Measurements from ENCODE around the gene MTMR10.

Gene MTMR10

GRCh38 chr15:30962079-30962478 lies 29.3 kb downstream of the MTMR10 start:
- no peak for TF ChIP-seq CTCF (conservative IDR thresholded peaks at IDR 0.05; ENCODE audit: low read length)
- no peak for DNase-seq (ENCODE audit: low read depth)
- H3K4me3 ChIP-seq (ENCODE audit: low read length): no peak overlapping the region

DNA sequence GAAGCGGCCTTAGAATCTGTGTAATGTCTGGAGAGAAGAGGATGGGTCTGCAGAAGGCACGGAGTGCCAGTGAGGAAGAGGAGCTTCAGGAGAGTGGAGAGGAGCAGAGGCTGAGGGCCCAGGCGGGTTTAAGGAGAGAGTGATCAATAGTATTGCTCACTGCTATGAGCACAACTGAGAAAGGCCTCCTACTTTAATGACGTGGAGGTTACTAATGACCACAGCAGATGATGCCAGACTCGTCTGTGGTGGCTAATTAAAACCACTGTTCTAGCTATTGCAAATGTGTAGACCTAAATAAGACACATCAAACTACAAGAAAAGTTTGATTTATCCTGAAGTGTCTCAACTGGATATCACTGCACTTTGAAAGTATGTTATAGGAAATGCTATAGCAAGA lies 33.2 kb downstream of the MTMR10 start:
- DNase-seq (ENCODE audit: low read depth): peak; percentile 16
- no peak for TF ChIP-seq CTCF (conservative IDR thresholded peaks at IDR 0.05; ENCODE audit: low read length)
- no peak overlapping the region for H3K4me3 ChIP-seq (ENCODE audit: low read length)

DNA sequence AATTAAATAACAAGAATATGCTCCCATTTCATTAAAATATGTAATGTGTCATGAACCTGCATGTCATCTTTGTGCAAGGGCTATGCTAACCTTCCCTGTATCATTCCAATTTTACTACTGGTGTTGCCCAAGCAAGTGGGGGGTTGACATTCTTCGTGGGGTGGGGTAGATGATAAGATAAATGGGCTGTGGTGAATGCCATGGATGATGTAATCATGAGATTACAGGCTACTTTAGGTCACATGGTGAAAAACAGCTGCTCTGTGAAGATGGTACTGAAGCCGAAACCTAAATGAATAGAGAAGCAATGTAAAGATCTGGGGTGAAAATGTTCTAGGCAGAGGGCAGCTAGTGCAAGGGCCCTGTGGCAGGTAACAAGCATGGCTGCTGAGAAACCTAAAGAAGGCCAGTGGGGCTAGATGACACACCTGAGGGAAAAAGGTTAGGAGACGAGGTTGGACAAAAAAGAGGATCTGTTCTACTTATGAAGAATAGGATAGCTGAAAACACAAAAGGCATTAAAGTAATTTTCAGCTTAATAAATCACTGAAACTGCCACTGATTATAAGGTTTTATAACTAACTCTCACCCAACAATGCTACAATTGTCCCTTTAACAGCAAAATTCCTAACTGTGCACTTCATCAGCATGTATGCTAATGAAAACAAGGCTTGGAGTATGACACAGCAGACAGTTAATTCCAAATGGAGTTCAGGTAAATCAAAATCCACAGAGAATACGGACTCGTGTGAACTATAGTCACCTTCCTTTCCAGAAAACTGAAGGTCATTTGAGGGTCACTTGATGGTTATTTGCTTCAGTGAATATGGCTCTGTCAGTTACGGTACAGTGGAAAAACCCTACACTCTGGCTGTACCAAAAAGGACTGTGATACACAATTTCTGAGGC lies 35.0 kb downstream of the MTMR10 start:
- DNase-seq (ENCODE audit: low read depth): peak; percentile 30
- no peak overlapping the region for H3K4me3 ChIP-seq (ENCODE audit: low read length)
- TF ChIP-seq CTCF (conservative IDR thresholded peaks at IDR 0.05; ENCODE audit: low read length): no peak

GRCh38 chr15:30954674-30955073 lies 36.8 kb downstream of the MTMR10 start:
- no peak for DNase-seq (ENCODE audit: low read depth)
- TF ChIP-seq CTCF (conservative IDR thresholded peaks at IDR 0.05; ENCODE audit: low read length): no peak
- H3K4me3 ChIP-seq (ENCODE audit: low read length): no peak overlapping the region

GRCh38 chr15:30953731-30954378 lies 37.6 kb downstream of the MTMR10 start:
- TF ChIP-seq CTCF (conservative IDR thresholded peaks at IDR 0.05; ENCODE audit: low read length): no peak
- no peak overlapping the region for H3K4me3 ChIP-seq (ENCODE audit: low read length)
- DNase-seq (ENCODE audit: low read depth): peak; percentile 93

- TF ChIP-seq CTCF (conservative IDR thresholded peaks at IDR 0.05; ENCODE audit: low read length): no peak
- DNase-seq (ENCODE audit: low read depth): no peak
- no peak overlapping the region for H3K4me3 ChIP-seq (ENCODE audit: low read length)
These were observed 38.2 kb downstream of the MTMR10 start for GRCh38 chr15:30953183-30953582.

All from AG10803 (cell line).